K562 (cell line): ENCODE measurements around the gene NPEPL1. TPM values are rescaled to one million over a fixed set of nuclear protein-coding genes. Genes with fewer than 3 reads are reported as not detected.

Experiments used
- ATAC-seq: fragments of 200-7000 bp; cut with Tn5 transposase; 3 replicates; pipeline ENCODE4 v1.9.1; 2020; ENCODE audit warnings: moderate library complexity
- BruUV-seq: library from RNA; stranded (reverse); fragments of 400-500 nt; replicated peaks from 2 replicates; lab custom pipeline; 2021; lab: Mats Ljungman, UMichigan
- CTCF ChIA-PET: fragments of 300-600 bp; formaldehyde crosslinking; extraction: SDS; loops from one replicate; lab custom pipeline; 2021; ENCODE audit warnings: low intra/inter-chr PET ratio; lab: Yijun Ruan, JAX
- POLR2A ChIA-PET: fragments of 300-600, 350-650 bp; sonication (Branson Sonifier 250); formaldehyde crosslinking; extraction: SDS; loops from one replicate; lab custom pipeline; 2021; ENCODE audit warnings: antibody characterized with exemption, inconsistent platforms; lab: Yijun Ruan, JAX
- DNase-seq, 4 experiments: peaks; one replicate each; pipeline versions ENCODE4 v3.0.0 to v3.0.0-alpha.2; 2011 to 2018; ENCODE audit warnings: low spot score in 3 of 4, mixed read lengths in 3 of 4; ENCODE audit errors: extremely low read depth in 1 of 4
- FAIRE-seq: peaks from 2 replicates; lab custom pipeline; 2011; peaks lifted over from hg19 to GRCh38; lab: Jason Lieb, UNC
- H2AFZ ChIP-seq: 2 replicates; pipeline ENCODE4 v1.6.0; 2011; ENCODE audit warnings: low read depth, low read length, control low read depth, inconsistent platforms
- H3K27ac ChIP-seq: fragments of 200-600 bp; 3 replicates; pipeline ENCODE4 v1.8.0; 2011; ENCODE audit warnings: low read depth, mild to moderate bottlenecking, control low read depth, inconsistent platforms, low read length, moderate library complexity, mixed read lengths; ENCODE audit errors: extremely low read depth
- H3K27me3 ChIP-seq, 2 experiments: fragments of 300-600 bp in 1 of 2; 2 replicates in 1 of 2; 3 replicates in 1 of 2; pipeline versions ENCODE4 v1.6.0 to v1.8.0; 2011; ENCODE audit warnings: inconsistent platforms in 2 of 2, low read length in 2 of 2, mild to moderate bottlenecking in 1 of 2, mixed read lengths in 1 of 2, moderate library complexity in 1 of 2; ENCODE audit not compliant: control insufficient read depth in 2 of 2, insufficient read depth in 2 of 2
- H3K36me3 ChIP-seq: fragments of 300-600 bp; 3 replicates; pipeline ENCODE4 v1.8.0; 2011; ENCODE audit warnings: mild to moderate bottlenecking, low read length, inconsistent platforms; ENCODE audit not compliant: control insufficient read depth, insufficient read depth
- H3K4me1 ChIP-seq, 2 experiments: fragments of 200-600 bp in 1 of 2; replicated peaks in 1 of 2; 2 replicates in 1 of 2; 3 replicates in 1 of 2; pipeline versions ENCODE4 v1.5.1 to v1.8.0; 2011; ENCODE audit warnings: inconsistent platforms in 2 of 2, low read length in 2 of 2, mild to moderate bottlenecking in 1 of 2, mixed read lengths in 1 of 2, moderate library complexity in 1 of 2; ENCODE audit not compliant: control insufficient read depth in 2 of 2, insufficient read depth in 2 of 2
- H3K4me2 ChIP-seq: 2 replicates; pipeline ENCODE4 v1.6.1; 2011; ENCODE audit warnings: low read length, control low read depth, inconsistent platforms, mixed read lengths; ENCODE audit not compliant: insufficient read depth
- H3K4me3 ChIP-seq: fragments of 200-600 bp; sonication (generic), shearing (Covaris generic); 2 replicates; pipeline ENCODE4 v1.5.1; 2016; ENCODE audit warnings: control low read depth, inconsistent platforms
- H3K79me2 ChIP-seq: fragments of 200-600 bp; 3 replicates; pipeline ENCODE4 v1.8.0; 2011; ENCODE audit warnings: low read length, inconsistent platforms; ENCODE audit not compliant: control insufficient read depth, insufficient read depth
- H3K9ac ChIP-seq, 2 experiments: 2 replicates each; pipeline versions ENCODE4 v1.6.0 to v1.6.1; 2011; ENCODE audit warnings: low read depth in 2 of 2, low read length in 2 of 2, control low read depth in 1 of 2, inconsistent platforms in 1 of 2, mild to moderate bottlenecking in 1 of 2, mixed read lengths in 1 of 2; ENCODE audit not compliant: insufficient read depth in 1 of 2
- H3K9me1 ChIP-seq: one replicate; pipeline ENCODE4 v1.6.0; 2011; ENCODE audit warnings: inconsistent platforms, mild to moderate bottlenecking, low read length, moderate library complexity; ENCODE audit not compliant: control insufficient read depth, insufficient read depth
- H3K9me3 ChIP-seq: replicated peaks from 2 replicates; pipeline ENCODE4 v1.5.1; 2011; ENCODE audit warnings: low read depth, low read length, inconsistent platforms; ENCODE audit not compliant: control insufficient read depth, insufficient read depth
- H4K20me1 ChIP-seq: replicated peaks from 2 replicates; pipeline ENCODE4 v1.6.1; 2011; ENCODE audit warnings: low read length, inconsistent platforms, mixed read lengths; ENCODE audit not compliant: control insufficient read depth, insufficient read depth
- ADNP ChIP-seq: fragments of 200-800 bp; sonication (Bioruptor generic); IDR thresholded peaks from 2 replicates; pipeline ENCODE4 v1.6.1; 2016; ENCODE audit warnings: missing genetic modification characterization, missing compliant biosample characterization
- ATF4 ChIP-seq: fragments of 450-650 bp; formaldehyde crosslinking; IDR thresholded peaks from 2 replicates; pipeline ENCODE4 v1.4.0; 2022; ENCODE audit warnings: mild to moderate bottlenecking, moderate library complexity
- CTBP1 ChIP-seq: fragments of 450-650 bp; IDR thresholded peaks from 2 replicates; pipeline ENCODE4 v1.6.1; 2016; ENCODE audit warnings: borderline replicate concordance
- ELF2 ChIP-seq: fragments of 250-450 bp; sonication (Bioruptor Pico); IDR thresholded peaks from 2 replicates; pipeline ENCODE4 v1.5.0; 2021; ENCODE audit warnings: mild to moderate bottlenecking
- GTF3C2 ChIP-seq: IDR thresholded peaks from 3 replicates; pipeline ENCODE4 v1.6.1; 2011; ENCODE audit warnings: borderline replicate concordance, mild to moderate bottlenecking, moderate library complexity; ENCODE audit not compliant: insufficient read length; ENCODE audit errors: extremely low read depth
- HDAC2 ChIP-seq: fragments of 450-650 bp; IDR thresholded peaks from 2 replicates; pipeline ENCODE4 v1.6.1; 2016; ENCODE audit warnings: mild to moderate bottlenecking
- HDAC3 ChIP-seq: fragments of 450-650 bp; IDR thresholded peaks from 2 replicates; pipeline ENCODE4 v1.6.1; 2018; ENCODE audit warnings: borderline replicate concordance, mild to moderate bottlenecking, moderate library complexity; ENCODE audit not compliant: partially characterized antibody
- MXD1 ChIP-seq: fragments of 250-450 bp; sonication (Bioruptor Pico); IDR thresholded peaks from 2 replicates; pipeline ENCODE4 v1.8.0; 2021; ENCODE audit warnings: borderline replicate concordance, mild to moderate bottlenecking, moderate library complexity; ENCODE audit not compliant: poor library complexity, severe bottlenecking
- RFX7 ChIP-seq: fragments of 250-450 bp; sonication (Bioruptor Pico); IDR thresholded peaks from 2 replicates; pipeline ENCODE4 v1.5.1; 2021; ENCODE audit warnings: mild to moderate bottlenecking
- TAL1 ChIP-seq: fragments of 450-650 bp; IDR thresholded peaks from 2 replicates; pipeline ENCODE4 v1.6.1; 2016; ENCODE audit warnings: mild to moderate bottlenecking
- WGBS: fragments of 100-300 bp; shearing (Covaris generic); methylation state at CpG from one replicate; pipeline ENCODE4 v1.1.6; 2016; ENCODE audit warnings: low coverage, mixed read lengths; ENCODE audit not compliant: insufficient coverage; ENCODE audit errors: missing lambda C conversion rate; 5-methylcytosine and 5-hydroxymethylcytosine counted together
- in situ Hi-C: fragments of 300-500 bp; cut with MboI; formaldehyde crosslinking; loops from 4 replicates; pipeline ENCODE4 v1.15.0; 2018; ENCODE audit warnings: inconsistent platforms, mixed read lengths
- intact Hi-C: fragments of 100-400 bp; cut with micrococcal nuclease; formaldehyde crosslinking; loops from 2 replicates; pipeline ENCODE4 v1.14.2; 2022
- polyA plus RNA-seq, 8 experiments: library from polyadenylated mRNA; depleted of rRNA in 4 of 8; stranded (reverse) in 5 of 8; unstranded in 3 of 8; fragments of >200 nt; fragmentation: Nextera tagmentation in 2 of 8; fragmentation: Illumina TruSeq in 1 of 8; extraction: Ambion mirVana in 2 of 8; extraction: Trizol in 1 of 8; gene quantifications; 2 replicates each; pipeline versions ENCODE4 v1.2.1 to v1.2.3, GENCODE V29; 2011 to 2014; ENCODE audit warnings: inconsistent platforms in 1 of 8, missing spikeins in 1 of 8
- total RNA-seq, 7 experiments: library from RNA; depleted of rRNA in 6 of 7; stranded (reverse); fragments of >200 nt in 6 of 7; fragmentation: Illumina TruSeq in 2 of 7; extraction: Trizol in 2 of 7; gene quantifications; 2 replicates each; pipeline versions ENCODE4 v1.2.1 to v1.2.3, GENCODE V29; 2011 to 2021; ENCODE audit warnings: low replicate concordance in 1 of 7

Gene NPEPL1
- total and polyA plus RNA-seq, 9 of the 15 experiments (the other 6 are each of a cell fraction or from before 2014, with no cell fraction given): 0.04 to 5.6 (median 0.94) TPM

- H3K36me3 ChIP-seq: peaks cover 73% of the 10 kb centered on the region
- no peaks in the 10 kb centered on the region for H3K9me1 ChIP-seq
- H3K4me3 ChIP-seq: no peak overlapping the region
- FAIRE-seq (no peak), ATAC-seq (no peak), DNase-seq (no peak)
- no peaks in the 10 kb centered on the region for H3K4me1 ChIP-seq
- CTCF ChIA-PET: no interaction called here
- H3K79me2 ChIP-seq: peaks cover 22% of the 10 kb centered on the region; the same call in 2 of the 3 replicates
- POLR2A ChIA-PET: interaction anchor here (0.8 to 1.1 kb wide), 2 partner anchors 12 to 187 kb away, joined by 3 to 4 read pairs; no protein-coding TSS in a partner anchor
- H4K20me1 ChIP-seq: no peaks in the 10 kb centered on the region; the same call in 1 of the 2 replicates
- TF ChIP-seq ADNP (tag) (no peak), RFX7 (CRISPR knock-in tag) (no peak), CTBP1 (no peak), HDAC3 (no peak), ATF4 (CRISPR knock-in tag) (no peak), MXD1 (CRISPR knock-in tag) (no peak), TAL1 (no peak), HDAC2 (no peak), GTF3C2 (no peak), ELF2 (CRISPR knock-in tag) (no peak)
- no peak overlapping the region for H3K27ac ChIP-seq
- H3K9me3 ChIP-seq: no peaks in the 10 kb centered on the region
- in situ Hi-C loops (no loop called here), intact Hi-C loops (no loop called here)
- no peak overlapping the region for H3K9ac ChIP-seq
- no peak overlapping the region for H2AFZ ChIP-seq
- 89% methylated on average over 5 of the region's 5 CpGs for WGBS
- H3K27me3 ChIP-seq: no peaks in the 10 kb centered on the region
- no TSS peak for BruUV-seq
- no peak overlapping the region for H3K4me2 ChIP-seq
These were observed 23.7 kb upstream of the NPEPL1 start for GRCh38 chr20:58668901-58669286.
